K562 (cell line): ENCODE results near the gene JSRP1. TPM values are rescaled to one million over a fixed set of nuclear protein-coding genes. Genes with fewer than 3 reads are reported as not detected.

ENCODE experiments used
- ATAC-seq: fragments of 200-7000 bp; cut with Tn5 transposase; 3 replicates; pipeline ENCODE4 v1.9.1; 2020; ENCODE audit warnings: moderate library complexity
- BruUV-seq: library from RNA; stranded (reverse); fragments of 400-500 nt; replicated peaks from 2 replicates; lab custom pipeline; 2021; lab: Mats Ljungman, UMichigan
- CTCF ChIA-PET: fragments of 300-600 bp; formaldehyde crosslinking; extraction: SDS; loops from one replicate; lab custom pipeline; 2021; ENCODE audit warnings: low intra/inter-chr PET ratio; lab: Yijun Ruan, JAX
- POLR2A ChIA-PET: fragments of 300-600, 350-650 bp; sonication (Branson Sonifier 250); formaldehyde crosslinking; extraction: SDS; loops from one replicate; lab custom pipeline; 2021; ENCODE audit warnings: antibody characterized with exemption, inconsistent platforms; lab: Yijun Ruan, JAX
- DNase-seq, 4 experiments: peaks; one replicate each; pipeline versions ENCODE4 v3.0.0 to v3.0.0-alpha.2; 2011 to 2018; ENCODE audit warnings: low spot score in 3 of 4, mixed read lengths in 3 of 4; ENCODE audit errors: extremely low read depth in 1 of 4
- FAIRE-seq: peaks from 2 replicates; lab custom pipeline; 2011; peaks lifted over from hg19 to GRCh38; lab: Jason Lieb, UNC
- H2AFZ ChIP-seq: 2 replicates; pipeline ENCODE4 v1.6.0; 2011; ENCODE audit warnings: low read depth, low read length, control low read depth, inconsistent platforms
- H3K27ac ChIP-seq: fragments of 200-600 bp; 3 replicates; pipeline ENCODE4 v1.8.0; 2011; ENCODE audit warnings: low read depth, mild to moderate bottlenecking, control low read depth, inconsistent platforms, low read length, moderate library complexity, mixed read lengths; ENCODE audit errors: extremely low read depth
- H3K27me3 ChIP-seq, 2 experiments: fragments of 300-600 bp in 1 of 2; 2 replicates in 1 of 2; 3 replicates in 1 of 2; pipeline versions ENCODE4 v1.6.0 to v1.8.0; 2011; ENCODE audit warnings: inconsistent platforms in 2 of 2, low read length in 2 of 2, mild to moderate bottlenecking in 1 of 2, mixed read lengths in 1 of 2, moderate library complexity in 1 of 2; ENCODE audit not compliant: control insufficient read depth in 2 of 2, insufficient read depth in 2 of 2
- H3K36me3 ChIP-seq: fragments of 300-600 bp; 3 replicates; pipeline ENCODE4 v1.8.0; 2011; ENCODE audit warnings: mild to moderate bottlenecking, low read length, inconsistent platforms; ENCODE audit not compliant: control insufficient read depth, insufficient read depth
- H3K4me1 ChIP-seq, 2 experiments: fragments of 200-600 bp in 1 of 2; replicated peaks in 1 of 2; 2 replicates in 1 of 2; 3 replicates in 1 of 2; pipeline versions ENCODE4 v1.5.1 to v1.8.0; 2011; ENCODE audit warnings: inconsistent platforms in 2 of 2, low read length in 2 of 2, mild to moderate bottlenecking in 1 of 2, mixed read lengths in 1 of 2, moderate library complexity in 1 of 2; ENCODE audit not compliant: control insufficient read depth in 2 of 2, insufficient read depth in 2 of 2
- H3K4me2 ChIP-seq: 2 replicates; pipeline ENCODE4 v1.6.1; 2011; ENCODE audit warnings: low read length, control low read depth, inconsistent platforms, mixed read lengths; ENCODE audit not compliant: insufficient read depth
- H3K4me3 ChIP-seq: fragments of 200-600 bp; sonication (generic), shearing (Covaris generic); 2 replicates; pipeline ENCODE4 v1.5.1; 2016; ENCODE audit warnings: control low read depth, inconsistent platforms
- H3K79me2 ChIP-seq: fragments of 200-600 bp; 3 replicates; pipeline ENCODE4 v1.8.0; 2011; ENCODE audit warnings: low read length, inconsistent platforms; ENCODE audit not compliant: control insufficient read depth, insufficient read depth
- H3K9ac ChIP-seq, 2 experiments: 2 replicates each; pipeline versions ENCODE4 v1.6.0 to v1.6.1; 2011; ENCODE audit warnings: low read depth in 2 of 2, low read length in 2 of 2, control low read depth in 1 of 2, inconsistent platforms in 1 of 2, mild to moderate bottlenecking in 1 of 2, mixed read lengths in 1 of 2; ENCODE audit not compliant: insufficient read depth in 1 of 2
- H3K9me1 ChIP-seq: one replicate; pipeline ENCODE4 v1.6.0; 2011; ENCODE audit warnings: inconsistent platforms, mild to moderate bottlenecking, low read length, moderate library complexity; ENCODE audit not compliant: control insufficient read depth, insufficient read depth
- H3K9me3 ChIP-seq: replicated peaks from 2 replicates; pipeline ENCODE4 v1.5.1; 2011; ENCODE audit warnings: low read depth, low read length, inconsistent platforms; ENCODE audit not compliant: control insufficient read depth, insufficient read depth
- H4K20me1 ChIP-seq: replicated peaks from 2 replicates; pipeline ENCODE4 v1.6.1; 2011; ENCODE audit warnings: low read length, inconsistent platforms, mixed read lengths; ENCODE audit not compliant: control insufficient read depth, insufficient read depth
- ARHGAP35 ChIP-seq: fragments of 450-650 bp; IDR thresholded peaks from 2 replicates; pipeline ENCODE4 v1.6.1; 2018; ENCODE audit not compliant: partially characterized antibody
- ATF6 ChIP-seq: sonication (generic); formaldehyde crosslinking; IDR thresholded peaks from 2 replicates; pipeline ENCODE4 v1.4.0; 2020; ENCODE audit warnings: mild to moderate bottlenecking, missing genetic modification reagents
- CHD1 ChIP-seq: fragments of 200-600 bp; sonication (generic); IDR thresholded peaks from one replicate; pipeline ENCODE4 v1.6.1; 2012; ENCODE audit warnings: mild to moderate bottlenecking, moderate library complexity, low read length, inconsistent platforms
- ESRRA ChIP-seq: fragments of 450-650 bp; IDR thresholded peaks from 2 replicates; pipeline ENCODE4 v1.6.1; 2014; ENCODE audit warnings: low read depth, mild to moderate bottlenecking, moderate library complexity, borderline replicate concordance
- JUN ChIP-seq, 2 experiments: sonication (generic) in 1 of 2; formaldehyde crosslinking in 1 of 2; IDR thresholded peaks; 2 replicates each; pipeline versions ENCODE4 v1.6.1 to v1.8.0; 2012 to 2022; ENCODE audit warnings: borderline replicate concordance in 2 of 2, mild to moderate bottlenecking in 2 of 2, improper control_type of control experiment in 1 of 2, low read depth in 1 of 2, low read length in 1 of 2, missing genetic modification reagents in 1 of 2
- MYBL2 ChIP-seq, 2 experiments: fragments of 450-650 bp in 1 of 2; sonication (generic) in 1 of 2; formaldehyde crosslinking in 1 of 2; IDR thresholded peaks; 2 replicates each; pipeline versions ENCODE4 v1.6.1 to v1.8.1; 2017 to 2022; ENCODE audit warnings: borderline replicate concordance in 1 of 2, inconsistent platforms in 1 of 2, low read depth in 1 of 2, mild to moderate bottlenecking in 1 of 2, missing genetic modification reagents in 1 of 2, moderate library complexity in 1 of 2
- NKRF ChIP-seq: fragments of 450-650 bp; IDR thresholded peaks from 2 replicates; pipeline ENCODE4 v1.6.1; 2016; ENCODE audit warnings: borderline replicate concordance
- SIN3A ChIP-seq, 2 experiments: fragments of 150-350 bp in 1 of 2; IDR thresholded peaks; 2 replicates each; pipeline ENCODE4 v1.6.1; 2011 to 2016; ENCODE audit warnings: borderline replicate concordance in 2 of 2, low read depth in 2 of 2, low read length in 2 of 2, mild to moderate bottlenecking in 2 of 2, moderate library complexity in 2 of 2; ENCODE audit not compliant: control insufficient read depth in 1 of 2
- SNRNP70 ChIP-seq: fragments of 200-400 bp; formaldehyde crosslinking; optimal IDR thresholded peaks from 2 replicates; pipeline ENCODE3; 2017; ENCODE audit warnings: low read depth, low read length
- TEAD1 ChIP-seq, 2 experiments: fragments of 450-650 bp in 1 of 2; sonication (generic) in 1 of 2; formaldehyde crosslinking; IDR thresholded peaks; 2 replicates each; pipeline versions ENCODE4 v1.4.0 to v1.8.0; 2020 to 2022; ENCODE audit warnings: mild to moderate bottlenecking in 2 of 2, missing genetic modification reagents in 1 of 2
- TFAP4 ChIP-seq: sonication (generic); formaldehyde crosslinking; IDR thresholded peaks from 2 replicates; pipeline ENCODE4 v1.8.0; 2022; ENCODE audit warnings: missing genetic modification reagents, mild to moderate bottlenecking, moderate library complexity, borderline replicate concordance
- ZNF717 ChIP-seq: fragments of 250-450 bp; sonication (Bioruptor Pico); IDR thresholded peaks from 2 replicates; pipeline ENCODE4 v1.5.0; 2021
- ZNF76 ChIP-seq: fragments of 250-450 bp; sonication (Bioruptor Pico); IDR thresholded peaks from 2 replicates; pipeline ENCODE4 v1.4.0; 2020; ENCODE audit warnings: mild to moderate bottlenecking, moderate library complexity, borderline replicate concordance
- WGBS: fragments of 100-300 bp; shearing (Covaris generic); methylation state at CpG from one replicate; pipeline ENCODE4 v1.1.6; 2016; ENCODE audit warnings: low coverage, mixed read lengths; ENCODE audit not compliant: insufficient coverage; ENCODE audit errors: missing lambda C conversion rate; 5-methylcytosine and 5-hydroxymethylcytosine counted together
- in situ Hi-C: fragments of 300-500 bp; cut with MboI; formaldehyde crosslinking; loops from 4 replicates; pipeline ENCODE4 v1.15.0; 2018; ENCODE audit warnings: inconsistent platforms, mixed read lengths
- intact Hi-C: fragments of 100-400 bp; cut with micrococcal nuclease; formaldehyde crosslinking; loops from 2 replicates; pipeline ENCODE4 v1.14.2; 2022
- polyA plus RNA-seq, 8 experiments: library from polyadenylated mRNA; depleted of rRNA in 4 of 8; stranded (reverse) in 5 of 8; unstranded in 3 of 8; fragments of >200 nt; fragmentation: Nextera tagmentation in 2 of 8; fragmentation: Illumina TruSeq in 1 of 8; extraction: Ambion mirVana in 2 of 8; extraction: Trizol in 1 of 8; gene quantifications; 2 replicates each; pipeline versions ENCODE4 v1.2.1 to v1.2.3, GENCODE V29; 2011 to 2014; ENCODE audit warnings: inconsistent platforms in 1 of 8, missing spikeins in 1 of 8
- total RNA-seq, 7 experiments: library from RNA; depleted of rRNA in 6 of 7; stranded (reverse); fragments of >200 nt in 6 of 7; fragmentation: Illumina TruSeq in 2 of 7; extraction: Trizol in 2 of 7; gene quantifications; 2 replicates each; pipeline versions ENCODE4 v1.2.1 to v1.2.3, GENCODE V29; 2011 to 2021; ENCODE audit warnings: low replicate concordance in 1 of 7

The JSRP1 gene
- total and polyA plus RNA-seq, 9 of the 15 experiments (the other 6 are each of a cell fraction or from before 2014, with no cell fraction given), result 0.08 to 1.2 (median 0.51) TPM; not detected in 4

- no peaks in the 10 kb centered on the region for H3K27me3 ChIP-seq
- H3K79me2 ChIP-seq, result peaks cover 78% of the 10 kb centered on the region
- H3K4me1 ChIP-seq, result peaks cover 19 to 71% of the 10 kb centered on the region in 2 experiments
- H2AFZ ChIP-seq, result 0 out of 2 replicates have a peak overlapping the region, but pooled peaks have one; percentile 27
- peak overlapping the region; percentile 94 for H3K4me2 ChIP-seq
- intact Hi-C loops (loop anchor here (1.0 to 2.0 kb wide), 4 partner anchors 27 to 156 kb away; no protein-coding TSS in a partner anchor), in situ Hi-C loops (loop anchor here (5.0 to 10.0 kb wide), 3 partner anchors 37 to 162 kb away; no protein-coding TSS in a partner anchor)
- FAIRE-seq (no peak), DNase-seq (peak in 1 of 4 experiments; percentile 43), ATAC-seq (peak; percentile 3)
- peaks cover 39% of the 10 kb centered on the region for H4K20me1 ChIP-seq
- H3K9ac ChIP-seq, result peak overlapping the region; percentile 90 to 98
- peak overlapping the region; percentile 98 for H3K27ac ChIP-seq
- no peaks in the 10 kb centered on the region for H3K9me3 ChIP-seq
- H3K36me3 ChIP-seq, result peaks cover 57% of the 10 kb centered on the region; the same call in 2 of the 3 replicates
- H3K9me1 ChIP-seq, result peaks cover 8% of the 10 kb centered on the region
- POLR2A ChIA-PET, result interaction anchor here (0.5 to 1.3 kb wide), 11 partner anchors 8 to 648 kb away, joined by 3 to 6 read pairs (median 4); no protein-coding TSS in a partner anchor
- no TSS peak for BruUV-seq
- WGBS, result 0% methylated on average over 23 of the region's 48 CpGs
- H3K4me3 ChIP-seq, result peak overlapping the region; percentile 97
- CTCF ChIA-PET, result interaction anchor here (0.6 to 1.5 kb wide), 4 partner anchors 38 to 306 kb away, joined by 3 to 6 read pairs (median 4); no protein-coding TSS in a partner anchor
- no peak for TF ChIP-seq ZNF717 (CRISPR knock-in tag)
- TF ChIP-seq MYBL2 (IDR thresholded peaks at IDR 0.05; ENCODE audit: low read depth), result no peak
- TF ChIP-seq MYBL2 (CRISPR knock-in tag; IDR thresholded peaks at IDR 0.05; ENCODE audit: borderline replicate concordance), result no peak
- TF ChIP-seq TFAP4 (CRISPR knock-in tag), result peak; percentile 24; the same call in 1 of the 2 replicates
- TF ChIP-seq ESRRA, result peak; percentile 87
- 0 out of 4 replicates have a peak, but pooled peaks of 1 of the 2 experiments have one; percentile 44 for TF ChIP-seq SIN3A (IDR thresholded peaks at IDR 0.05; ENCODE audit: borderline replicate concordance in 2 of 2, control insufficient read depth in 1 of 2, low read depth in 2 of 2, low read length in 2 of 2)
- no peak for TF ChIP-seq ARHGAP35
- TF ChIP-seq ATF6, result no peak
- TF ChIP-seq TEAD1 (CRISPR knock-in tag; IDR thresholded peaks at IDR 0.05), result peak in 1 of 2 experiments; percentile 34; a peak in 1 of 4 replicates
- TF ChIP-seq JUN (IDR thresholded peaks at IDR 0.05; ENCODE audit: borderline replicate concordance, low read depth, low read length), result no peak
- 0 out of 2 replicates have a peak, but pooled peaks have one; percentile 24 for TF ChIP-seq JUN (CRISPR knock-in tag; IDR thresholded peaks at IDR 0.05; ENCODE audit: borderline replicate concordance)
- no peak for TF ChIP-seq SNRNP70
- TF ChIP-seq ZNF76 (CRISPR knock-in tag), result 0 out of 2 replicates have a peak, but pooled peaks have one; percentile 22
- peak; percentile 44; the same call in 1 of the 2 replicates for TF ChIP-seq NKRF
- TF ChIP-seq CHD1, result peak; percentile 25
Observed at GRCh38 chr19:2235381-2236063, 20.7 kb downstream of the JSRP1 start.
